Esophagus muscularis mucosa (tissue), 3 donors: ENCODE results near the gene COMTD1.

ENCODE experiments used
- CTCF ChIP-seq, 3 experiments: fragments of 200-600 bp in 2 of 3; fragments of 450-650 bp in 1 of 3; sonication (generic) in 2 of 3; IDR thresholded peaks; one replicate each; pipeline ENCODE4 v1.5.1; 2017 to 2019; ENCODE audit warnings: antibody characterized with exemption in 3 of 3, mild to moderate bottlenecking in 2 of 3, moderate library complexity in 1 of 3
- POLR2A ChIP-seq: fragments of 450-650 bp; IDR thresholded peaks from one replicate; pipeline ENCODE4 v1.6.1; 2017; ENCODE audit warnings: antibody characterized with exemption, moderate library complexity, mild to moderate bottlenecking, low read depth
- POLR2AphosphoS5 ChIP-seq, 2 donors: sonication (generic); formaldehyde crosslinking; IDR thresholded peaks; one replicate each; pipeline ENCODE4 v1.6.1; 2017; ENCODE audit warnings: antibody characterized with exemption in 2 of 2

GRCh38 chr10:75226656-75227055, 9.1 kb downstream of the COMTD1 start:
- TF ChIP-seq CTCF (IDR thresholded peaks at IDR 0.05) = no peak
- TF ChIP-seq POLR2A = no peak
- TF ChIP-seq POLR2AphosphoS5 (IDR thresholded peaks at IDR 0.05) = no peak
